ENCODE results near the gene PARD3B.

DNA sequence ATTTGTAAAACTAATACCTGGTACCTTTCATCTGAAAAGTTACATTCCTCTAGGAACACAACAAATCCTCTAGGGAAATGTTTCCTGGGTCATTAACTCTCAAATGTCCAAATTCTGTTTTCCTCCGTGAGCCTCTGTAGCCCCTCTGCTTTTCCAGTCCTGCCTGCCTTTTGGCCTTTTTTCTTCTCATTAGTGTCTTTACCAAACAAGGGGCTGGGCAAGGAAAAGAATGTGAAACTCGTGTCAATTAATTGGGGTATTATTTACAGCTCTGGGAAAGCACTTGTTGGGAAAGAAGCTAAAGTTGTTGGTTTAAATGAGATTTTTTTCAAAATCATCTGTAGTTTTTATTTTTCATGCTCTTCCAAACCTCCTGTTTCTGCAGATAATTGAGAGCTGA is 938.9 kb downstream of the PARD3B start:
- TF ChIP-seq POLR2AphosphoS5 (IDR thresholded peaks at IDR 0.05) (no peak), EP300 (IDR thresholded peaks at IDR 0.05) (no peak), POLR2A (IDR thresholded peaks at IDR 0.05) (no peak)
- TF ChIP-seq, protein P1, sequence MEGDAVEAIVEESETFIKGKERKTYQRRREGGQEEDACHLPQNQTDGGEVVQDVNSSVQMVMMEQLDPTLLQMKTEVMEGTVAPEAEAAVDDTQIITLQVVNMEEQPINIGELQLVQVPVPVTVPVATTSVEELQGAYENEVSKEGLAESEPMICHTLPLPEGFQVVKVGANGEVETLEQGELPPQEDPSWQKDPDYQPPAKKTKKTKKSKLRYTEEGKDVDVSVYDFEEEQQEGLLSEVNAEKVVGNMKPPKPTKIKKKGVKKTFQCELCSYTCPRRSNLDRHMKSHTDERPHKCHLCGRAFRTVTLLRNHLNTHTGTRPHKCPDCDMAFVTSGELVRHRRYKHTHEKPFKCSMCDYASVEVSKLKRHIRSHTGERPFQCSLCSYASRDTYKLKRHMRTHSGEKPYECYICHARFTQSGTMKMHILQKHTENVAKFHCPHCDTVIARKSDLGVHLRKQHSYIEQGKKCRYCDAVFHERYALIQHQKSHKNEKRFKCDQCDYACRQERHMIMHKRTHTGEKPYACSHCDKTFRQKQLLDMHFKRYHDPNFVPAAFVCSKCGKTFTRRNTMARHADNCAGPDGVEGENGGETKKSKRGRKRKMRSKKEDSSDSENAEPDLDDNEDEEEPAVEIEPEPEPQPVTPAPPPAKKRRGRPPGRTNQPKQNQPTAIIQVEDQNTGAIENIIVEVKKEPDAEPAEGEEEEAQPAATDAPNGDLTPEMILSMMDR (IDR thresholded peaks at IDR 0.05): no peak

All from stomach (tissue), 4 donors.